Ureter (tissue), 1 donor: Measurements from ENCODE around the gene TMCC1. TPM values are rescaled to one million over a fixed set of nuclear protein-coding genes. Genes with fewer than 3 reads are reported as not detected.
"Not testable (repeated sequence)": the region's sequence is repeated elsewhere in the genome, so short reads cannot be mapped to it uniquely, and the experiment has no call there.

Source experiments
- DNase-seq: peaks from one replicate; pipeline ENCODE4 v3.0.0-alpha.2; 2020; ENCODE audit warnings: low spot score
- total RNA-seq: library from RNA; stranded (reverse); gene quantifications from one replicate; pipeline ENCODE4 v1.2.4, GENCODE V29; 2023
- donor health status: DM: yes; HTN: yes; CAD: no.

TMCC1 gene
- total RNA-seq, 1 donor from 2014 or later, result 68.0 TPM

GRCh38 chr3:129651435-129652202, 241.9 kb downstream of the TMCC1 start:
- no peak for DNase-seq

- peak; percentile 82 for DNase-seq
These were observed 243.1 kb downstream of the TMCC1 start for GRCh38 chr3:129650256-129650872.

- no peak for DNase-seq
These were observed 245.1 kb downstream of the TMCC1 start for GRCh38 chr3:129648391-129648790.

- DNase-seq, result no peak
These were observed 248.2 kb downstream of the TMCC1 start for GRCh38 chr3:129645286-129645685.

GRCh38 chr3:129644836-129645235, 248.7 kb downstream of the TMCC1 start:
- DNase-seq, result no peak

GRCh38 chr3:129641567-129642260, 251.8 kb downstream of the TMCC1 start:
- not testable (repeated sequence) for DNase-seq

GRCh38 chr3:129640985-129641384, 252.5 kb downstream of the TMCC1 start:
- DNase-seq, result not testable (repeated sequence)

- no peak for DNase-seq
These were observed 255.0 kb downstream of the TMCC1 start for GRCh38 chr3:129638481-129638880.

- DNase-seq, result no peak
These were observed 257.4 kb downstream of the TMCC1 start for GRCh38 chr3:129636082-129636481.

GRCh38 chr3:129635656-129636055, 257.9 kb downstream of the TMCC1 start:
- no peak for DNase-seq

GRCh38 chr3:129633751-129634481, 259.6 kb downstream of the TMCC1 start:
- no peak for DNase-seq

GRCh38 chr3:129632977-129633376, 260.5 kb downstream of the TMCC1 start:
- no peak for DNase-seq

GRCh38 chr3:129632556-129632955, 261.0 kb downstream of the TMCC1 start:
- no peak for DNase-seq

GRCh38 chr3:129632056-129632455, 261.5 kb downstream of the TMCC1 start:
- DNase-seq, result no peak

GRCh38 chr3:129629011-129629410, 264.5 kb downstream of the TMCC1 start:
- DNase-seq, result no peak

GRCh38 chr3:129628169-129628522, 265.4 kb downstream of the TMCC1 start:
- DNase-seq, result no peak

GRCh38 chr3:129627350-129628168, 266.0 kb downstream of the TMCC1 start:
- DNase-seq, result peak; percentile 82

- peak; percentile 94 for DNase-seq
These were observed 266.7 kb downstream of the TMCC1 start for GRCh38 chr3:129626744-129627349.

GRCh38 chr3:129625072-129625874, 268.2 kb downstream of the TMCC1 start:
- peak; percentile 47 for DNase-seq
